GM12891 (cell line): Measurements from ENCODE around the gene KCNJ9.

Experiments
- POLR2A ChIP-seq: IDR thresholded peaks from 2 replicates; pipeline ENCODE4 v1.6.1; 2011; ENCODE audit warnings: low read depth, low read length, control low read depth
- POLR2AphosphoS5 ChIP-seq: IDR thresholded peaks from 2 replicates; pipeline ENCODE4 v1.6.1; 2011; ENCODE audit warnings: low read depth, low read length, control low read depth
- SPI1 ChIP-seq: IDR thresholded peaks from 2 replicates; pipeline ENCODE4 v1.6.1; 2011; ENCODE audit warnings: low read depth, low read length, control low read depth
- TAF1 ChIP-seq: IDR thresholded peaks from 2 replicates; pipeline ENCODE4 v1.6.1; 2011; ENCODE audit warnings: low read depth, low read length, control low read depth

DNA sequence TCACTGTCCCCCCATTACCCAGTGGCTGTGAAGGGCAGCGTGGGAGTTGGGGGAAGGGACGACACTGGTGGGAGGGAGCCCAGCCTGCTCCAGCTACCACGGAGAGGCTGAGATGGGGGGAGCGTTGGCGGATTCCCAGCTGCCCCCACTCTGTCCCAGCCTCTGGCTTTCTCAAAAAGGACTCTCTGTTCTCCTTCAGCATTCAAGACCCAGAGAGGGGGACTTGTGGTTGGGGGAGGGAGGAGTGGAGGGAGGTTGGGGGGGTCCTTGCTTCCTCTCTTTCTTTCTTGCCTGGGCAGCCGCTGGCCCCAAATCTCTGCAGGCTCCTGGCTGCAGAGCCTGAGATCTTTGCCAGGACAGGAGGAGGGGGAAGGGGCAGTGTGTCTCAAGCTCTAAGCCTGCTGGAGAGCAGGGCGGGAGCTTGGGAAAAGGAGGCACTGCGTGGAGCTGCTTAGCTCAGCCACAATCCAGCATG lies 36.4 kb downstream of the KCNJ9 start:
- TF ChIP-seq POLR2A (no peak), TAF1 (no peak), SPI1 (no peak), POLR2AphosphoS5 (no peak)
